Keratinocyte (primary cell): ENCODE results near the gene BRSK1.

Source experiments
- CTCF ChIP-seq, 3 experiments: IDR thresholded peaks in 1 of 3; conservative IDR thresholded peaks in 1 of 3; optimal IDR thresholded peaks in 1 of 3; 2 replicates in 2 of 3; 3 replicates in 1 of 3; pipeline versions ENCODE3 to v1.5.1; 2011; ENCODE audit warnings: low read length in 3 of 3, mild to moderate bottlenecking in 3 of 3, moderate library complexity in 2 of 3, control low read depth in 1 of 3, inconsistent platforms in 1 of 3; ENCODE audit not compliant: insufficient read depth in 2 of 3; ENCODE audit errors: extremely low read depth in 1 of 3
- EZH2 ChIP-seq: IDR thresholded peaks from one replicate; pipeline ENCODE4 v1.6.1; 2012; ENCODE audit warnings: inconsistent platforms, mild to moderate bottlenecking, low read length, moderate library complexity

DNA sequence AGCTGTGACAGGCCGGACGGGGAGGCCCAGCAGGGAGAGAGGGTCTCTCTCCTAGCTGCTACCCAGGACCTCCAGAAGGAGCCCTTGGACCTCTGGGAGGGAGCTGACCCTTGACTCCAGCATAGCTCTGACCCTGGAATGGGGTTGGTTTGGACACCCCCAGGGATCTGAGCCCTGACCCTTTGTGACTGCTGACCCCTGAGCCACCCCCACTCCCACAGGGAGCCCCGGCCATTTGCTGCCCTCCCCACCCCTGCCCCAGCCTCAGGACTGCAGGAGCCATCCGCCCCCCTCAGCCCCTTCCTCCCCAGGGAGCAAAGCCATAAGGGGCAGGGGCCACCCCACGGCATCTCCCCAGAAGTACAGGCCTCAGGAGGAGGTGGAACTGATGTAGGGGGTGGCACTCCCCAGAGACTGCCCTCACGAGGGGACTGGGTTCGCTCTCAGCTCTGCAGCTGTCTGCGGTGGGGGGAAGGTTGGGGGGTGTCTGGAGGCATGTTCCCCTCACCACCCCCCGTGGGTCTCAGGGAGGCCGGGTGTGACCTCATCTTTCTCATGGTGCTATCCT lies 63.7 kb downstream of the BRSK1 start:
- no peak for TF ChIP-seq CTCF (optimal IDR thresholded peaks at IDR 0.05 in 1 of 3, IDR thresholded peaks at IDR 0.05 in 1 of 3, conservative IDR thresholded peaks at IDR 0.05 in 1 of 3; ENCODE audit: extremely low read depth in 1 of 3, insufficient read depth in 2 of 3, low read length in 3 of 3)
- TF ChIP-seq EZH2, result no peak
